SK-N-SH (cell line): ENCODE data around the gene KRT9. TPM values are rescaled to one million over a fixed set of nuclear protein-coding genes. Genes with fewer than 3 reads are reported as not detected.

Experiments used
- CTCF ChIA-PET: fragments of 300-600, 350-600 bp; formaldehyde crosslinking; extraction: SDS; loops from one replicate; lab custom pipeline; 2021; lab: Yijun Ruan, JAX
- POLR2A ChIA-PET: fragments of 350-600 bp; sonication (Branson Sonifier 250); formaldehyde crosslinking; extraction: SDS; loops from one replicate; lab custom pipeline; 2020; ENCODE audit warnings: antibody characterized with exemption, inconsistent platforms; lab: Yijun Ruan, JAX
- DNase-seq: peaks from one replicate; pipeline ENCODE4 v3.0.0; 2012
- H2AFZ ChIP-seq: fragments of 200-600 bp; sonication (generic); 2 replicates; pipeline ENCODE4 v1.8.1; 2016; ENCODE audit warnings: antibody characterized with exemption, mild to moderate bottlenecking, low read depth
- H3F3A ChIP-seq: fragments of 200-600 bp; sonication (generic); replicated peaks from 2 replicates; pipeline ENCODE3; 2016; ENCODE audit warnings: antibody characterized with exemption, mild to moderate bottlenecking; ENCODE audit not compliant: insufficient read depth
- H3K27ac ChIP-seq, 2 experiments: fragments of 200-500 bp in 1 of 2; fragments of 200-600 bp in 1 of 2; sonication (Bioruptor generic) in 1 of 2; sonication (generic), shearing (Covaris generic) in 1 of 2; 2 replicates each; pipeline versions ENCODE4 v1.5.1 to v1.6.1; 2014 to 2016; ENCODE audit warnings: low read depth in 2 of 2, inconsistent platforms in 1 of 2, low read length in 1 of 2, mild to moderate bottlenecking in 1 of 2, mixed read lengths in 1 of 2
- H3K27me3 ChIP-seq: fragments of 200-600 bp; sonication (generic), shearing (Covaris generic); 2 replicates; pipeline ENCODE4 v1.6.1; 2016; ENCODE audit warnings: mixed run types; ENCODE audit not compliant: insufficient read depth
- H3K36me3 ChIP-seq, 2 experiments: fragments of 200-500 bp in 1 of 2; fragments of 200-600 bp in 1 of 2; sonication (Bioruptor generic) in 1 of 2; sonication (generic) in 1 of 2; replicated peaks in 1 of 2; 2 replicates each; pipeline versions ENCODE3 to v1.5.1; 2014 to 2016; ENCODE audit warnings: low read length in 1 of 2, mild to moderate bottlenecking in 1 of 2; ENCODE audit not compliant: insufficient read depth in 2 of 2, control insufficient read depth in 1 of 2
- H3K4me1 ChIP-seq, 2 experiments: fragments of 200-500 bp in 1 of 2; fragments of 200-600 bp in 1 of 2; sonication (Bioruptor generic) in 1 of 2; sonication (generic), shearing (Covaris generic) in 1 of 2; 2 replicates each; pipeline versions ENCODE4 v1.5.1 to v1.6.1; 2014 to 2016; ENCODE audit warnings: low read depth in 1 of 2, low read length in 1 of 2, mixed run types in 1 of 2; ENCODE audit not compliant: insufficient read depth in 2 of 2, control insufficient read depth in 1 of 2
- H3K4me2 ChIP-seq: fragments of 200-600 bp; sonication (generic), shearing (Covaris generic); 2 replicates; pipeline ENCODE4 v1.6.1; 2017; ENCODE audit warnings: mixed run types
- H3K4me3 ChIP-seq, 2 experiments: fragments of 200-500 bp in 1 of 2; fragments of 200-600 bp in 1 of 2; sonication (Bioruptor generic) in 1 of 2; sonication (generic), shearing (Covaris generic) in 1 of 2; 2 replicates each; pipeline versions ENCODE4 v1.5.1 to v1.8.1; 2014 to 2016; ENCODE audit warnings: low read depth in 2 of 2, inconsistent platforms in 1 of 2, low read length in 1 of 2, mild to moderate bottlenecking in 1 of 2, mixed read lengths in 1 of 2, moderate library complexity in 1 of 2
- H3K79me2 ChIP-seq: fragments of 200-600 bp; sonication (generic); 2 replicates; pipeline ENCODE4 v1.8.1; 2017; ENCODE audit warnings: mild to moderate bottlenecking; ENCODE audit not compliant: insufficient read depth
- H3K9ac ChIP-seq: fragments of 200-600 bp; sonication (generic); 2 replicates; pipeline ENCODE4 v1.6.1; 2017; ENCODE audit warnings: mixed run types
- H3K9me2 ChIP-seq: fragments of 200-600 bp; sonication (generic); 2 replicates; pipeline ENCODE4 v1.6.1; 2017; ENCODE audit warnings: mixed run types
- H3K9me3 ChIP-seq: fragments of 200-600 bp; sonication (generic); 2 replicates; pipeline ENCODE4 v1.6.1; 2017; ENCODE audit warnings: mixed run types, mild to moderate bottlenecking, moderate library complexity
- H4K20me1 ChIP-seq: fragments of 200-600 bp; sonication (generic); 2 replicates; pipeline ENCODE4 v1.6.1; 2017; ENCODE audit warnings: mild to moderate bottlenecking, mixed run types; ENCODE audit not compliant: insufficient read depth
- CHD2 ChIP-seq: fragments of 150-350 bp; IDR thresholded peaks from 2 replicates; pipeline ENCODE4 v1.6.1; 2018; ENCODE audit warnings: low read length; ENCODE audit not compliant: partially characterized antibody
- ELF1 ChIP-seq: IDR thresholded peaks from 2 replicates; pipeline ENCODE4 v1.4.0; 2012
- FOSL2 ChIP-seq: IDR thresholded peaks from 2 replicates; pipeline ENCODE4 v1.4.0; 2012; ENCODE audit warnings: low read depth, mild to moderate bottlenecking, moderate library complexity, borderline replicate concordance
- JUND ChIP-seq: IDR thresholded peaks from 2 replicates; pipeline ENCODE4 v1.4.0; 2012
- MEF2A ChIP-seq: IDR thresholded peaks from 2 replicates; pipeline ENCODE4 v1.4.0; 2012; ENCODE audit warnings: low read depth, borderline replicate concordance
- POLR2AphosphoS5 ChIP-seq: IDR thresholded peaks from 2 replicates; pipeline ENCODE4 v1.6.1; 2012; ENCODE audit warnings: low read depth, low read length
- RCOR1 ChIP-seq: fragments of 150-350 bp; IDR thresholded peaks from 2 replicates; pipeline ENCODE4 v1.6.1; 2017; ENCODE audit warnings: antibody characterized with exemption, low read length
- TAF1 ChIP-seq: IDR thresholded peaks from 2 replicates; pipeline ENCODE4 v1.6.1; 2012; ENCODE audit warnings: low read depth, mild to moderate bottlenecking, low read length, moderate library complexity, borderline replicate concordance
- WGBS: methylation state at CpG from one replicate; pipeline ENCODE4 v1.1.6; 2017; ENCODE audit warnings: low lambda C conversion rate; 5-methylcytosine and 5-hydroxymethylcytosine counted together
- polyA plus RNA-seq, 3 experiments: library from polyadenylated mRNA; depleted of rRNA; stranded (reverse); fragments of >200 nt; gene quantifications; 2 replicates each; pipeline ENCODE4 v1.2.3, GENCODE V29; 2012
- TF ChIP-seq, protein P1 (sequence below): IDR thresholded peaks from 2 replicates; pipeline ENCODE4 v1.4.0; 2012; ENCODE audit warnings: low read depth, borderline replicate concordance
- TF ChIP-seq, protein P2 (sequence below): IDR thresholded peaks from 2 replicates; pipeline ENCODE4 v1.6.1; 2012; ENCODE audit warnings: mild to moderate bottlenecking, low read depth, low read length, moderate library complexity

KRT9 gene
- polyA plus RNA-seq, 1 of the 3 experiments (the other 2 are of a cell fraction), result not detected

DNA sequence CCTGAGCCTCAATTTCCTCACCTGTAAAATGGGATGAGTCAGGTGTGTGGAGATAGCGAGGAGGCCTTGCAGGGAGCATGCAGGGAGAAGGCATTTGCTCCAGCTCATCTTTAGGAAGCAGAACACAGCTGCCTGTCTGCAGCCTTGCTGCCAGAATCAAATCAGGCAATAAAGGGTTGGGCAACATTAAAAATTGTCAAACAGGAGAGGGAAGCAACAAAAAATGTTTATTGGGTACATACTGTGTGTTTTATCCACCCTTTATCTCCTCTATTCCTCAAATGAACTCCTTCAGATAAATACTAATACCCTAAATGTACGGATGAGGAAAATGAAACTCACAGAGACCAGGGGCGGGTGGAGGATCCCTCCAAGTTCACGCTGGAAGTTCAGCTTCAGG is 28.5 kb upstream of the KRT9 start:
- no peak overlapping the region for H3K9ac ChIP-seq
- H3K9me3 ChIP-seq, result no peaks in the 10 kb centered on the region
- H3K36me3 ChIP-seq, result no peaks in the 10 kb centered on the region
- 46% methylated on average over 4 of the region's 4 CpGs for WGBS
- no peak overlapping the region for H2AFZ ChIP-seq
- peaks cover 17% of the 10 kb centered on the region for H3K27me3 ChIP-seq
- peaks cover 0 to 4% of the 10 kb centered on the region in 2 experiments; a peak in 1 of 4 replicates for H3K4me1 ChIP-seq
- H3K4me3 ChIP-seq, result no peak overlapping the region
- H3K79me2 ChIP-seq, result no peaks in the 10 kb centered on the region
- POLR2A ChIA-PET, result no interaction called here
- no peak overlapping the region for H3K27ac ChIP-seq
- H4K20me1 ChIP-seq, result no peaks in the 10 kb centered on the region
- no peak overlapping the region for H3K4me2 ChIP-seq
- no peaks in the 10 kb centered on the region for H3K9me2 ChIP-seq
- no peak for TF ChIP-seq RCOR1
- TF ChIP-seq, protein P1, sequence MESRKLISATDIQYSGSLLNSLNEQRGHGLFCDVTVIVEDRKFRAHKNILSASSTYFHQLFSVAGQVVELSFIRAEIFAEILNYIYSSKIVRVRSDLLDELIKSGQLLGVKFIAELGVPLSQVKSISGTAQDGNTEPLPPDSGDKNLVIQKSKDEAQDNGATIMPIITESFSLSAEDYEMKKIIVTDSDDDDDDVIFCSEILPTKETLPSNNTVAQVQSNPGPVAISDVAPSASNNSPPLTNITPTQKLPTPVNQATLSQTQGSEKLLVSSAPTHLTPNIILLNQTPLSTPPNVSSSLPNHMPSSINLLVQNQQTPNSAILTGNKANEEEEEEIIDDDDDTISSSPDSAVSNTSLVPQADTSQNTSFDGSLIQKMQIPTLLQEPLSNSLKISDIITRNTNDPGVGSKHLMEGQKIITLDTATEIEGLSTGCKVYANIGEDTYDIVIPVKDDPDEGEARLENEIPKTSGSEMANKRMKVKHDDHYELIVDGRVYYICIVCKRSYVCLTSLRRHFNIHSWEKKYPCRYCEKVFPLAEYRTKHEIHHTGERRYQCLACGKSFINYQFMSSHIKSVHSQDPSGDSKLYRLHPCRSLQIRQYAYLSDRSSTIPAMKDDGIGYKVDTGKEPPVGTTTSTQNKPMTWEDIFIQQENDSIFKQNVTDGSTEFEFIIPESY, result no peak
- TF ChIP-seq TAF1, result no peak
- TF ChIP-seq POLR2AphosphoS5, result no peak
- TF ChIP-seq JUND, result no peak
- CTCF ChIA-PET, result interaction anchor here (1.0 to 3.5 kb wide), 4 partner anchors 10 to 52 kb away, joined by 3 to 19 read pairs (median 6); no protein-coding TSS in a partner anchor
- DNase-seq, result no peak
- H3F3A ChIP-seq, result no peaks in the 10 kb centered on the region

DNA sequence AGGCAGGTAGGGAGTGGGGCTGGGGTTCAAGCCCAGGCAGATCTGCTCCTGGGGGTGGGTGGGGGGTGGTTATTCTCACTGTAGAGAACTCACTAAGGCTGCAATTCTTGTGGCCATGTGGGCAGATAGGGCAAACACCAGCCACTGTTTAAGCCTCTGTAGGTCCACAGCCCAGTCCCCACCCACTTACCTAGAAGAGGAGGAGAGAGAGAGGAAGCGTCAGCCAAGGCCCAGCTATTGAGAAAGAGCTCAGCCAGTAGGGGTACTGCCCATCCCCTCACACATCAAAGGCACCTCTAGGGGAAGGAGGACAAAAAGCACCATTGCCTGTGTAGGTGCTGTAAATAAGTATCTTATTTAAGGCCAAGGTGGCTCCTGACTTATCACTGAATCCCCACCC is 27.8 kb upstream of the KRT9 start:
- CTCF ChIA-PET, result interaction anchor here (1.0 to 3.5 kb wide), 4 partner anchors 10 to 51 kb away, joined by 3 to 19 read pairs (median 6); no protein-coding TSS in a partner anchor
- Histone ChIP-seq H3K9me3 (no peaks in the 10 kb centered on the region), H3K4me2 (no peak overlapping the region), H3K9ac (no peak overlapping the region), H3K27me3 (peaks cover 23% of the 10 kb centered on the region), H3K4me1 (peaks cover 0 to 4% of the 10 kb centered on the region in 2 experiments; a peak in 1 of 4 replicates), H3K9me2 (no peaks in the 10 kb centered on the region), H2AFZ (no peak overlapping the region), H4K20me1 (no peaks in the 10 kb centered on the region), H3F3A (no peaks in the 10 kb centered on the region), H3K79me2 (no peaks in the 10 kb centered on the region), H3K27ac (no peak overlapping the region)
- POLR2A ChIA-PET, result no interaction called here
- 67% methylated on average over 1 of the region's 1 CpG for WGBS
- TF ChIP-seq MEF2A (no peak), FOSL2 (no peak), ELF1 (no peak), CHD2 (no peak)
- TF ChIP-seq, protein P2, sequence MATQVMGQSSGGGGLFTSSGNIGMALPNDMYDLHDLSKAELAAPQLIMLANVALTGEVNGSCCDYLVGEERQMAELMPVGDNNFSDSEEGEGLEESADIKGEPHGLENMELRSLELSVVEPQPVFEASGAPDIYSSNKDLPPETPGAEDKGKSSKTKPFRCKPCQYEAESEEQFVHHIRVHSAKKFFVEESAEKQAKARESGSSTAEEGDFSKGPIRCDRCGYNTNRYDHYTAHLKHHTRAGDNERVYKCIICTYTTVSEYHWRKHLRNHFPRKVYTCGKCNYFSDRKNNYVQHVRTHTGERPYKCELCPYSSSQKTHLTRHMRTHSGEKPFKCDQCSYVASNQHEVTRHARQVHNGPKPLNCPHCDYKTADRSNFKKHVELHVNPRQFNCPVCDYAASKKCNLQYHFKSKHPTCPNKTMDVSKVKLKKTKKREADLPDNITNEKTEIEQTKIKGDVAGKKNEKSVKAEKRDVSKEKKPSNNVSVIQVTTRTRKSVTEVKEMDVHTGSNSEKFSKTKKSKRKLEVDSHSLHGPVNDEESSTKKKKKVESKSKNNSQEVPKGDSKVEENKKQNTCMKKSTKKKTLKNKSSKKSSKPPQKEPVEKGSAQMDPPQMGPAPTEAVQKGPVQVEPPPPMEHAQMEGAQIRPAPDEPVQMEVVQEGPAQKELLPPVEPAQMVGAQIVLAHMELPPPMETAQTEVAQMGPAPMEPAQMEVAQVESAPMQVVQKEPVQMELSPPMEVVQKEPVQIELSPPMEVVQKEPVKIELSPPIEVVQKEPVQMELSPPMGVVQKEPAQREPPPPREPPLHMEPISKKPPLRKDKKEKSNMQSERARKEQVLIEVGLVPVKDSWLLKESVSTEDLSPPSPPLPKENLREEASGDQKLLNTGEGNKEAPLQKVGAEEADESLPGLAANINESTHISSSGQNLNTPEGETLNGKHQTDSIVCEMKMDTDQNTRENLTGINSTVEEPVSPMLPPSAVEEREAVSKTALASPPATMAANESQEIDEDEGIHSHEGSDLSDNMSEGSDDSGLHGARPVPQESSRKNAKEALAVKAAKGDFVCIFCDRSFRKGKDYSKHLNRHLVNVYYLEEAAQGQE, result no peak
- TF ChIP-seq, all 33 proteins: peak for 0
- no peaks in the 10 kb centered on the region for H3K36me3 ChIP-seq
- no peak overlapping the region for H3K4me3 ChIP-seq
- DNase-seq, result no peak
